Lower lobe of right lung (tissue), 2 donors: ENCODE results near the gene MAS1L. TPM values are rescaled to one million over a fixed set of nuclear protein-coding genes. Genes with fewer than 3 reads are reported as not detected.

Experiments
- ATAC-seq, 2 donors: fragments of 200-7000 bp; cut with Tn5 transposase; one replicate each; pipeline ENCODE4 v1.9.1; 2020 to 2022; ENCODE audit warnings: mild to moderate bottlenecking in 2 of 2, moderate library complexity in 2 of 2
- DNase-seq: peaks from one replicate; pipeline ENCODE4 v3.0.0-alpha.2; 2020
- H3K27ac ChIP-seq: fragments of 200-600 bp; one replicate; pipeline ENCODE4 v1.8.0; 2022
- H3K27me3 ChIP-seq: fragments of 200-600 bp; one replicate; pipeline ENCODE4 v1.8.0; 2022; ENCODE audit warnings: low read depth
- H3K36me3 ChIP-seq: fragments of 200-600 bp; one replicate; pipeline ENCODE4 v1.8.0; 2022; ENCODE audit warnings: mild to moderate bottlenecking
- H3K4me1 ChIP-seq: fragments of 200-600 bp; one replicate; pipeline ENCODE4 v1.8.0; 2022
- H3K4me3 ChIP-seq: fragments of 200-600 bp; one replicate; pipeline ENCODE4 v1.8.0; 2022; ENCODE audit warnings: mild to moderate bottlenecking
- H3K9me3 ChIP-seq: fragments of 200-600 bp; one replicate; pipeline ENCODE4 v1.8.0; 2022
- CTCF ChIP-seq: fragments of 200-600 bp; IDR thresholded peaks from one replicate; pipeline ENCODE4 v1.8.0; 2022; ENCODE audit warnings: antibody characterized with exemption, mild to moderate bottlenecking
- intact Hi-C: fragments of 100-400 bp; cut with DNase I; formaldehyde crosslinking; loops from one replicate; pipeline ENCODE4 v1.11.0; 2022
- total RNA-seq: library from RNA; stranded (reverse); fragmentation: NEBNext Ultra II Directional; extraction: Animal tissue kit (Norgen Biotek cat#: 25700); gene quantifications from one replicate; pipeline ENCODE4 v1.2.1, GENCODE V29; 2021
- donor health status: DM: no; HTN: yes; CAD: no; lungs with severe emphysema.

Gene MAS1L
- total RNA-seq, 1 donor from 2014 or later, result 0.50 TPM

- intact Hi-C loops, result no loop called here
- ATAC-seq (no peak), DNase-seq (no peak)
- Histone ChIP-seq H3K9me3 (no peaks in the 10 kb centered on the region), H3K4me3 (no peak overlapping the region), H3K27me3 (peaks cover 12% of the 10 kb centered on the region), H3K36me3 (no peaks in the 10 kb centered on the region), H3K27ac (no peak overlapping the region), H3K4me1 (no peaks in the 10 kb centered on the region)
- no peak for TF ChIP-seq CTCF
Measured at GRCh38 chr6:29499704-29500103, 11.9 kb upstream of the MAS1L start.

- Histone ChIP-seq H3K27me3 (peaks cover 12% of the 10 kb centered on the region), H3K4me3 (no peak overlapping the region), H3K9me3 (no peaks in the 10 kb centered on the region), H3K4me1 (no peaks in the 10 kb centered on the region), H3K36me3 (no peaks in the 10 kb centered on the region), H3K27ac (no peak overlapping the region)
- intact Hi-C loops, result no loop called here
- no peak for TF ChIP-seq CTCF
- DNase-seq (no peak), ATAC-seq (no peak)
Measured at GRCh38 chr6:29496961-29497360, 9.2 kb upstream of the MAS1L start.

- no peak overlapping the region for H3K4me3 ChIP-seq
- H3K27me3 ChIP-seq, result peaks cover 1% of the 10 kb centered on the region
- no peaks in the 10 kb centered on the region for H3K9me3 ChIP-seq
- H3K27ac ChIP-seq, result no peak overlapping the region
- TF ChIP-seq CTCF, result no peak
- intact Hi-C loops, result no loop called here
- ATAC-seq, result no peak
- no peaks in the 10 kb centered on the region for H3K36me3 ChIP-seq
- no peak for DNase-seq
- H3K4me1 ChIP-seq, result no peaks in the 10 kb centered on the region
Measured at GRCh38 chr6:29495571-29495970, 7.8 kb upstream of the MAS1L start.

GRCh38 chr6:29494131-29494530, 6.4 kb upstream of the MAS1L start:
- Histone ChIP-seq H3K9me3 (no peaks in the 10 kb centered on the region), H3K27me3 (no peaks in the 10 kb centered on the region), H3K27ac (no peak overlapping the region), H3K4me1 (no peaks in the 10 kb centered on the region), H3K4me3 (no peak overlapping the region), H3K36me3 (no peaks in the 10 kb centered on the region)
- intact Hi-C loops, result no loop called here
- ATAC-seq, result no peak
- TF ChIP-seq CTCF, result no peak
- DNase-seq, result no peak

GRCh38 chr6:29493261-29493660, 5.5 kb upstream of the MAS1L start:
- DNase-seq, result no peak
- no peaks in the 10 kb centered on the region for H3K4me1 ChIP-seq
- no peaks in the 10 kb centered on the region for H3K9me3 ChIP-seq
- no peak overlapping the region for H3K4me3 ChIP-seq
- no peaks in the 10 kb centered on the region for H3K27me3 ChIP-seq
- ATAC-seq, result no peak
- no peaks in the 10 kb centered on the region for H3K36me3 ChIP-seq
- TF ChIP-seq CTCF, result no peak
- intact Hi-C loops, result no loop called here
- no peak overlapping the region for H3K27ac ChIP-seq

- intact Hi-C loops, result no loop called here
- H3K36me3 ChIP-seq, result no peaks in the 10 kb centered on the region
- no peak for ATAC-seq
- H3K27ac ChIP-seq, result no peak overlapping the region
- H3K4me1 ChIP-seq, result no peaks in the 10 kb centered on the region
- DNase-seq, result no peak
- H3K27me3 ChIP-seq, result no peaks in the 10 kb centered on the region
- no peak for TF ChIP-seq CTCF
- H3K4me3 ChIP-seq, result no peak overlapping the region
- H3K9me3 ChIP-seq, result no peaks in the 10 kb centered on the region
Measured at GRCh38 chr6:29491574-29491973, 3.8 kb upstream of the MAS1L start.
